RWPE2 (cell line): ENCODE data around the gene TKTL1.
"Not testable (repeated sequence)": the region's sequence is repeated elsewhere in the genome, so short reads cannot be mapped to it uniquely, and the experiment has no call there.

Source experiments
- ATAC-seq: fragments of 200-7000 bp; cut with Tn5 transposase; 3 replicates; pipeline ENCODE4 v1.9.1; 2021; ENCODE audit warnings: low read depth
- DNase-seq: peaks from one replicate; pipeline ENCODE4 v3.0.0-alpha.2; 2020; ENCODE audit warnings: low spot score
- H3K27ac ChIP-seq: fragments of 450-650 bp; 2 replicates; pipeline ENCODE4 v1.5.1; 2017; ENCODE audit warnings: mild to moderate bottlenecking; ENCODE audit not compliant: poor library complexity, severe bottlenecking
- H3K27me3 ChIP-seq: fragments of 250-450 bp; sonication (Bioruptor Pico); 2 replicates; pipeline ENCODE4 v1.5.1; 2021; ENCODE audit warnings: mild to moderate bottlenecking, moderate library complexity; ENCODE audit not compliant: insufficient read depth, poor library complexity, severe bottlenecking
- H3K36me3 ChIP-seq: fragments of 250-450 bp; sonication (Bioruptor Pico); 2 replicates; pipeline ENCODE4 v1.5.1; 2020; ENCODE audit warnings: low read depth, mild to moderate bottlenecking, moderate library complexity
- H3K4me1 ChIP-seq: fragments of 250-450 bp; sonication (Bioruptor Pico); 2 replicates; pipeline ENCODE4 v1.5.1; 2021; ENCODE audit warnings: mild to moderate bottlenecking, moderate library complexity; ENCODE audit not compliant: insufficient read depth, poor library complexity, severe bottlenecking
- H3K4me3 ChIP-seq: fragments of 250-450 bp; sonication (Bioruptor Pico); 2 replicates; pipeline ENCODE4 v1.5.1; 2021; ENCODE audit warnings: mild to moderate bottlenecking, moderate library complexity; ENCODE audit not compliant: severe bottlenecking
- H3K9me3 ChIP-seq: fragments of 250-450 bp; sonication (Bioruptor Pico); 2 replicates; pipeline ENCODE4 v1.5.1; 2021; ENCODE audit warnings: mild to moderate bottlenecking, moderate library complexity; ENCODE audit not compliant: severe bottlenecking
- TF ChIP-seq, protein P1 (sequence below): fragments of 450-650 bp; IDR thresholded peaks from one replicate; pipeline ENCODE4 v1.5.1; 2017; ENCODE audit warnings: mild to moderate bottlenecking, moderate library complexity; ENCODE audit not compliant: poor library complexity, severe bottlenecking

Gene TKTL1, protein sequence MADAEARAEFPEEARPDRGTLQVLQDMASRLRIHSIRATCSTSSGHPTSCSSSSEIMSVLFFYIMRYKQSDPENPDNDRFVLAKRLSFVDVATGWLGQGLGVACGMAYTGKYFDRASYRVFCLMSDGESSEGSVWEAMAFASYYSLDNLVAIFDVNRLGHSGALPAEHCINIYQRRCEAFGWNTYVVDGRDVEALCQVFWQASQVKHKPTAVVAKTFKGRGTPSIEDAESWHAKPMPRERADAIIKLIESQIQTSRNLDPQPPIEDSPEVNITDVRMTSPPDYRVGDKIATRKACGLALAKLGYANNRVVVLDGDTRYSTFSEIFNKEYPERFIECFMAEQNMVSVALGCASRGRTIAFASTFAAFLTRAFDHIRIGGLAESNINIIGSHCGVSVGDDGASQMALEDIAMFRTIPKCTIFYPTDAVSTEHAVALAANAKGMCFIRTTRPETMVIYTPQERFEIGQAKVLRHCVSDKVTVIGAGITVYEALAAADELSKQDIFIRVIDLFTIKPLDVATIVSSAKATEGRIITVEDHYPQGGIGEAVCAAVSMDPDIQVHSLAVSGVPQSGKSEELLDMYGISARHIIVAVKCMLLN

DNA sequence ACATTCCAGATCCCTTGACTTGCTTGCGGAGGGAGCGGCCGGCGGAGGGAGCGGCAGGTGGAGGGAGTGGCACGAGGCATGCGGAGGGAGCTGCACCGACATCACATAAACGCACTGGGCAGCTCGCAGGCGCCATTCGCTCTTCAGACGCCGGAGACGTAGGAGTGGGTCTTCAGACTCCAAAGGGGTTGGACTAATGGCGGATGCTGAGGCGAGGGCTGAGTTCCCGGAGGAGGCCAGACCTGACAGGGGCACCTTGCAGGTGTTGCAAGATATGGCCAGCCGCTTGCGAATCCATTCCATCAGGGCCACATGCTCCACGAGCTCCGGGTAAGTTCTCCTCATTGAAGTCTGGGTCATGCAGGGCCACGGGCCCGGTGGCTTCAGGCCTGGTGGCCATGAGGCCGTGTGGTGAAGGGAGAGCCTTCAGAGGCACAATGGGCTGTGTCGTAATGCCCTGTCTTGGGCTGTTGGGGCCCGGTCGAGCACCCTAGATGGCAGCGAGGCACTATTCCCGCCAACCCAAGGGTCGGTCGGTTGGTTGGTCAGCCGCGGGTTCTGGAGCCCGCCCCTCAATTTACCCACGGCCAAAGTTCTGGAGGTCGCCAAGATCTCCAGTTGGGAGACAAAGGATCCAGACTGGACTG, at the start of gene TKTL1:
Gene TKTL1 (plus strand): TSS at position 132 of the 647 bp plus-strand sequence. CDS start 65 bp downstream, at position 197.
- no peaks in the 10 kb centered on the region for H3K27me3 ChIP-seq
- H3K36me3 ChIP-seq, result no peaks in the 10 kb centered on the region
- ATAC-seq, result no peak
- TF ChIP-seq, protein P1, sequence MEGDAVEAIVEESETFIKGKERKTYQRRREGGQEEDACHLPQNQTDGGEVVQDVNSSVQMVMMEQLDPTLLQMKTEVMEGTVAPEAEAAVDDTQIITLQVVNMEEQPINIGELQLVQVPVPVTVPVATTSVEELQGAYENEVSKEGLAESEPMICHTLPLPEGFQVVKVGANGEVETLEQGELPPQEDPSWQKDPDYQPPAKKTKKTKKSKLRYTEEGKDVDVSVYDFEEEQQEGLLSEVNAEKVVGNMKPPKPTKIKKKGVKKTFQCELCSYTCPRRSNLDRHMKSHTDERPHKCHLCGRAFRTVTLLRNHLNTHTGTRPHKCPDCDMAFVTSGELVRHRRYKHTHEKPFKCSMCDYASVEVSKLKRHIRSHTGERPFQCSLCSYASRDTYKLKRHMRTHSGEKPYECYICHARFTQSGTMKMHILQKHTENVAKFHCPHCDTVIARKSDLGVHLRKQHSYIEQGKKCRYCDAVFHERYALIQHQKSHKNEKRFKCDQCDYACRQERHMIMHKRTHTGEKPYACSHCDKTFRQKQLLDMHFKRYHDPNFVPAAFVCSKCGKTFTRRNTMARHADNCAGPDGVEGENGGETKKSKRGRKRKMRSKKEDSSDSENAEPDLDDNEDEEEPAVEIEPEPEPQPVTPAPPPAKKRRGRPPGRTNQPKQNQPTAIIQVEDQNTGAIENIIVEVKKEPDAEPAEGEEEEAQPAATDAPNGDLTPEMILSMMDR, result no peak
- H3K9me3 ChIP-seq, result no peaks in the 10 kb centered on the region
- no peak within 1 kb of the TSS for H3K4me3 ChIP-seq
- no peaks in the 10 kb centered on the region for H3K4me1 ChIP-seq
- no peak for DNase-seq
- H3K27ac ChIP-seq, result no peak within 1 kb of the TSS

DNA sequence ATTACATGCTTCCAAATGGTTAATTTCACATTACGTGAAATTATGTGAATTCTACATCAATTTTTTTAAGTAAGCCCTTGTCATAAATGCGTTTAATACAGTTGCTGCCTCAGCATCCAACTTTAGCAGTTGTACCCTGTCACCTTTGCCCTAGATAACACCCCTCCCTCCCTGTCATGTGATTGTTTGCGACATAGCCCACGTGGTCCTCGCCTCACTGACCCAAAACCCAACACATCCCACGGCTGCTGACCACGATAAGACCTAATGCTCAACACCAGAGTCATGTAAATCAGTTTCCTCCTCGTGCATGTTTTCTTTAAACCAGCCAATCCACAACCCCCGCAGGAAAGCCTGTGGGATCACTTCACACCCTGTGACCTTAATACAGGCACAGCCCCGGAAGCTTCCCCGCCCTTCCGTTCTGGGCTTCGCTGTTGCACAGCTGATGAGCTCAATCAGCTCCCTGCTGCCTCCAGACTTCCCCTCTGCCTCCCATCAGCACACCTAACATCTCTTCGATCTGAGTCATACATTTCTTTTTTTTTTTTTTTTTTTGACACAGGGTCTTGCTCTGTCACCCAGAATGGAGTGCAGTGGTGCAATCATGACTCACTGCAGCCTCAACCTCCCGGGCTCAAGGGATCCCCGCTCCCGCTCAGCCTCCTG, 48.1 kb upstream of the TKTL1 start:
- H3K27me3 ChIP-seq, DNase-seq, H3K4me1 ChIP-seq, H3K27ac ChIP-seq, H3K36me3 ChIP-seq, H3K4me3 ChIP-seq, H3K9me3 ChIP-seq: not testable (repeated sequence)
- peak; percentile 100 for ATAC-seq

DNA sequence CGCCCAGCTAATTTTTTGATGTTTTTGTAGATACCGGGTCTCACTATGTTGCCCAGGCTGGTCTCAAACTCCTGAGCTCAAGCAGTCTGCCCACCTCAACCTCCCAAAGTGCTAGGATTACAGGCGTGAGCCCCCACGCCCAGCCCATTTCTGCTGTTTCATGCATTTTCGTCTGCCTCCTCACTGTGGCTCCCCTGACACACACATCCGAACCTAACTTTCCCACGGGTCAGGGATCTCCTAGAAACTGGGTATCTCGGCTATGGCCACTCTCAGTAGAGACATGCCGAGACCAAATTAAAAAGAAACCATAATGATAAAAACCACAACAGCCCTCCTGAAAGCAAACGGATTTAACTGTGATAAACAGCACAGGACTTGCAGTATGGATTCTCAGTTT, 47.5 kb upstream of the TKTL1 start:
- DNase-seq, H3K4me1 ChIP-seq, ATAC-seq, H3K27ac ChIP-seq, H3K9me3 ChIP-seq, H3K36me3 ChIP-seq, H3K4me3 ChIP-seq, H3K27me3 ChIP-seq: not testable (repeated sequence)

DNA sequence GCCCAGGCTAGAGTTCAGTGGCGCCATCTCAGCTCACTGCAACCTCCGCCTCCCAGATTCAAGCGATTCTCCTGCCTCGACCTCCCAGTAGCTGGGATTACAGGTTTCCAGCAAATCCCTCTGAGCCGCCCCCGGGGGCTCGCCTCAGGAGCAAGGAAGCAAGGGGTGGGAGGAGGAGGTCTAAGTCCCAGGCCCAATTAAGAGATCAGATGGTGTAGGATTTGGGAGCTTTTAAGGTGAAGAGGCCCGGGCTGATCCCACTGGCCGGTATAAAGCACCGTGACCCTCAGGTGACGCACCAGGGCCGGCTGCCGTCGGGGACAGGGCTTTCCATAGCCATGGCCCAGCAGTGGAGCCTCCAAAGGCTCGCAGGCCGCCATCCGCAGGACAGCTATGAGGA, 38.3 kb upstream of the TKTL1 start, which contains the start of gene OPN1MW3:
Gene OPN1MW3 (plus strand): TSS at position 301 of the 400 bp plus-strand sequence. CDS start 38 bp downstream, at position 339.
- not testable (repeated sequence) for H3K4me3 ChIP-seq, H3K36me3 ChIP-seq, DNase-seq, H3K27me3 ChIP-seq, H3K9me3 ChIP-seq, ATAC-seq, H3K27ac ChIP-seq, H3K4me1 ChIP-seq

DNA sequence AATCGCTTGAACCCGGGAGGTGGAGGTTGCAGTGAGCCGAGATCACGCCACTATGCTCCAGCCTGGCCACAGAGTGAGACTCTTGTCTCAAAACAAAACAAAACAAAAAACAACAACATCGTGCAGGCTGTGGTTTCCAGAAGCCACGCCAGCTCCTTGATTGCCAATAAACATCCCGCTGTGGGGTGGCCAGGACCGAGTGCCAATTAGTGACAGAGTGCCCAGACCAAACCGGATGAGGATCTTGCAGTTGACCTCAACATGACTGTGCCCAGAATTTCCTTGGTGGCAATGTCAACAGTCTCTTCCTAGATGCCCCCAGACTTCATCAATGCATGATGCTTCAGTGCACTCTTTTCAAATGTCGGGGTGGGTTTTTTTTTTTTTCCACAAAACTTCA, 36.9 kb upstream of the TKTL1 start:
- DNase-seq, H3K27me3 ChIP-seq, H3K4me1 ChIP-seq, H3K27ac ChIP-seq, H3K4me3 ChIP-seq, H3K36me3 ChIP-seq, H3K9me3 ChIP-seq, ATAC-seq: not testable (repeated sequence)

DNA sequence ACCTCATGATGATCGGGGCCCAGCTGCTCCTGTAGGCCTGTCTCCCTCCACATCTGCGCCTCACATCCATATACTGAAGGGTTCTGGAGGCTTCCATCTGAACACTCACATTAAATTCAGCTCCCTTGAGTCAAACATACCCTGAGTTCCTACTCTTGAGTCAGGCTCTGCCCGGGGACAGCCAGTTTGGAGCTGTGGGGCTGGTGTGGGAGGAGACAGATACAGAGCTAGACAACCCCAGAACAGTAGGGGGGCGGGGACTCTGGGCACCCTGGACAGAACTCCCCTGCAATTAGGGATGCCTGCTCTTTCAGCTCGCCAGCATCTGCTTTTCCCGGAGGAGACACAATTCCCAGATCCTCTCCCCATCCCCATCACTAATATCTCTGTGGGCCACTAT, 32.5 kb upstream of the TKTL1 start:
- H3K9me3 ChIP-seq, H3K27me3 ChIP-seq, H3K36me3 ChIP-seq, H3K4me1 ChIP-seq, H3K4me3 ChIP-seq, ATAC-seq, DNase-seq, H3K27ac ChIP-seq: not testable (repeated sequence)

DNA sequence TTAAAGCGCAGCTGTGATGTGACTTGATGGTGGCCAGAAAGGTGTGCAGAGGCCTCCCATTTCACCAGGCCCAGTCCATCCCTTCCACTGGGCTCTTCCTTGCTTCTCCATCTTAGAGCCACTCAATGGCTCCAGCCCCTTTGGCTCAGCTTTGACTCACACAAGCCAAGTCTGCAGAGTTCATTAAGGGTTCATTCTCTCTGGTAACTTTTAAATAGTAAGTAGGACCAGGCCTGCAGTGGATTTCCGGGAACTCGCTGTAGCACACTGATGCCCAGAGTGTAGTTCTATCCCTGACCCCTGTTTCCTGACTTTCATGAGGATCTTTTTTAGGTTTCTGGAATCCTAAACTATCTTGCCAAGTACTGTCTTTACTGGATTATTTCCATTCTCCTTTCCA, 26.4 kb upstream of the TKTL1 start:
- H3K36me3 ChIP-seq, H3K4me1 ChIP-seq, H3K9me3 ChIP-seq, ATAC-seq, DNase-seq, H3K4me3 ChIP-seq, H3K27me3 ChIP-seq, H3K27ac ChIP-seq: not testable (repeated sequence)

DNA sequence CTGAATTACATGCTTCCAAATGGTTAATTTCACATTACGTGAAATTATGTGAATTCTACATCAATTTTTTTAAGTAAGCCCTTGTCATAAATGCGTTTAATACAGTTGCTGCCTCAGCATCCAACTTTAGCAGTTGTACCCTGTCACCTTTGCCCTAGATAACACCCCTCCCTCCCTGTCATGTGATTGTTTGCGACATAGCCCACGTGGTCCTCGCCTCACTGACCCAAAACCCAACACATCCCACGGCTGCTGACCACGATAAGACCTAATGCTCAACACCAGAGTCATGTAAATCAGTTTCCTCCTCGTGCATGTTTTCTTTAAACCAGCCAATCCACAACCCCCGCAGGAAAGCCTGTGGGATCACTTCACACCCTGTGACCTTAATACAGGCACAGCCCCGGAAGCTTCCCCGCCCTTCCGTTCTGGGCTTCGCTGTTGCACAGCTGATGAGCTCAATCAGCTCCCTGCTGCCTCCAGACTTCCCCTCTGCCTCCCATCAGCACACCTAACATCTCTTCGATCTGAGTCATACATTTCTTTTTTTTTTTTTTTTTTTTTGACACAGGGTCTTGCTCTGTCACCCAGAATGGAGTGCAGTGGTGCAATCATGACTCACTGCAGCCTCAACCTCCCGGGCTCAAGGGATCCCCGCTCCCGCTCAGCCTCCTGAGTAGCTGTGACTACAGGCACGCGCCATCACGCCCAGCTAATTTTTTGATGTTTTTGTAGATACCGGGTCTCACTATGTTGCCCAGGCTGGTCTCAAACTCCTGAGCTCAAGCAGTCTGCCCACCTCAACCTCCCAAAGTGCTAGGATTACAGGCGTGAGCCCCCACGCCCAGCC, 10.9 kb upstream of the TKTL1 start:
- not testable (repeated sequence) for H3K27me3 ChIP-seq, H3K4me1 ChIP-seq, DNase-seq, H3K4me3 ChIP-seq, H3K36me3 ChIP-seq, H3K27ac ChIP-seq, H3K9me3 ChIP-seq
- peak; percentile 99 for ATAC-seq

DNA sequence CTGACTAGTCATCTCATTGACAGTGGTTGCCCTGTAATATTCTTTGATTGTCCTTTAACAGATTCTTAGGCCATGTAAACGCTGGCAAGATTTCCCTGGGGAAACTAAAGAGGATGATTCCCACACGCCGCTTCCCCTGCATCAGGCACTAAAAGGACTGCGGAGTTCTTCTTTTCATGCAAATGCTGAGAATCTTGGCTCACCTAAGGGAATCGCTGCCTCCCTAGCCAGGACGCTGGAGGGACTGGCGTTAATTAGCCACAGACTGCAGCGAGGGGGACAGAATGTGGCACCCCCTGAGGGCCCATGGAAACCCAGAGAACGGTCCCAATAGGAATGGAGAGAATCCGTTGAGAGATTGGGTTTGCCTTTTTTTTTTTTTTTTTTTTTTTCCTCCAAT, 9.2 kb upstream of the TKTL1 start:
- H3K9me3 ChIP-seq, H3K4me3 ChIP-seq, H3K36me3 ChIP-seq, DNase-seq, H3K4me1 ChIP-seq, H3K27ac ChIP-seq, ATAC-seq, H3K27me3 ChIP-seq: not testable (repeated sequence)
